ENCODE results near the gene KMT2C. TPM values are rescaled to one million over a fixed set of nuclear protein-coding genes. Genes with fewer than 3 reads are reported as not detected.
"Not testable (repeated sequence)": the region's sequence is repeated elsewhere in the genome, so short reads cannot be mapped to it uniquely, and the experiment has no call there.

Gene KMT2C
- total and polyA plus RNA-seq, 2 experiments from 2014 or later = 21.9 to 47.7 TPM

- peak overlapping the region; percentile 70 for H3K4me2 ChIP-seq
- H3K79me2 ChIP-seq = peaks cover 31% of the 10 kb centered on the region
- H3K4me3 ChIP-seq = peak overlapping the region; percentile 44
- WGBS (ENCODE audit: low lambda C conversion rate, missing lambda C conversion rate) = 13% methylated on average over 22 of the region's 22 CpGs
- H3K9me3 ChIP-seq (ENCODE audit: low read depth); H3K9me2 ChIP-seq (replicated peaks; ENCODE audit: insufficient read depth); DNase-seq (ENCODE audit: low spot score); H3K36me3 ChIP-seq (replicated peaks; ENCODE audit: insufficient read depth, low read depth); H3K27me3 ChIP-seq: not testable (repeated sequence)
- peaks cover 17% of the 10 kb centered on the region for H3K4me1 ChIP-seq (ENCODE audit: insufficient read depth)
- peak overlapping the region; percentile 92 for H3K27ac ChIP-seq
- H4K20me1 ChIP-seq (ENCODE audit: insufficient read depth, poor library complexity, severe bottlenecking) = peaks cover 30% of the 10 kb centered on the region
- peak overlapping the region; percentile 69 for H2AFZ ChIP-seq
These were observed 1.2 kb upstream of the KMT2C start for GRCh38 chr7:152436931-152437575.

DNA sequence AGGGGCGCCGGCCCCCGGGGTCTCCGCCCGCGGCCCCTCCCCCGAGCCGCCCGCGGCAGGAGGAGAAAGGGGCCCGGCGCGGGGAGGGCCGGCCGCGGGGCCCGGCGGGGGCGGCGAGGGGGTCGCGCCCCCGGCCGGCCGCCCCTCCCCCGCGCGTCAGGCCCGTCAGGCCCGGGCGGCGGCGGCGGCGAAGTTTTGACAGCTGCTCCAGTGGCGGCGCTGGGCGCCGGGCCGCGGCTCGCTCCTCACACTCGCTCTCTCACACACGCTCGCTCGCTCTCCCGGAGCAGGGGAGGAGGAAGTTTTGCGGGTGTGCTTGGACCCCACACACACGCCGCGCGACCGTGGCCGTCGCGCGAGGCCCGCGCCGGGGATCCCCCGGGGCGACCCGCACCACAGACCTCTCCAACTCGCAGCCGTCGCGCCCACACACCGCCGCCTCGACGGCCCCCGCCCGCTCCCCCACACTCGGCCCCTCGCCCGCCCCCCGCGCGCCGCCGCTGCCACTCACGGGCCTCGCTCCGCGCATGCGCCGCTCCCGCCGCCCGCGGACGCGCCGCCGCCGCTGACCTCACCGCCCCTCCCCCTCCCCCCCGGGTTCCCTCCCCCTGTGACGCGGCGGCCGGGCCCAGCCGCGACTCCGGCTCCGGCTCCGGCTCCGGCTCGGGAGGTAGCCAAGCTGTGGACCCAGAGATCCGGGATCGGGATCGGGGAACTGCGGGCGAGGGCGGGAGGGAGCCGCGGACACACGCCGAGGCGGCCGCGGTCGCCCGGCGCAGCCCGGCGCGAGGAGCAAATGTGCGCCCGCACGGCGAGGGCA lies 518 bp upstream of the KMT2C start:
- H2AFZ ChIP-seq = peak overlapping the region; percentile 71

GRCh38 chr7:152434511-152435383 lies 1.1 kb downstream of the KMT2C start:
- Histone ChIP-seq H2AFZ (peak overlapping the region; percentile 8), H3K79me2 (peaks cover 54% of the 10 kb centered on the region), H3K27ac (peak overlapping the region; percentile 93), H3K4me3 (peak overlapping the region; percentile 73), H4K20me1 (ENCODE audit: insufficient read depth, poor library complexity, severe bottlenecking) (peaks cover 53% of the 10 kb centered on the region), H3K4me2 (peak overlapping the region; percentile 91), H3K4me1 (ENCODE audit: insufficient read depth) (peaks cover 25% of the 10 kb centered on the region)
- not testable (repeated sequence) for H3K9me2 ChIP-seq (replicated peaks; ENCODE audit: insufficient read depth); H3K36me3 ChIP-seq (replicated peaks; ENCODE audit: insufficient read depth, low read depth); H3K27me3 ChIP-seq; H3K9me3 ChIP-seq (ENCODE audit: low read depth)
- peak; percentile 55 for DNase-seq (ENCODE audit: low spot score)
- 1% methylated on average over 58 of the region's 58 CpGs for WGBS (ENCODE audit: low lambda C conversion rate, missing lambda C conversion rate)

More for the DNA sequence above, 518 bp upstream of the KMT2C start:
- Histone ChIP-seq H3K36me3 (replicated peaks; ENCODE audit: insufficient read depth, low read depth) (no peaks in the 10 kb centered on the region), H3K4me1 (ENCODE audit: insufficient read depth) (peaks cover 24% of the 10 kb centered on the region), H3K9me2 (replicated peaks; ENCODE audit: insufficient read depth) (no peaks in the 10 kb centered on the region), H3K27ac (peak overlapping the region; percentile 100), H3K79me2 (peaks cover 39% of the 10 kb centered on the region), H3K4me2 (peak overlapping the region; percentile 77), H3K27me3 (no peaks in the 10 kb centered on the region), H3K9me3 (ENCODE audit: low read depth) (no peaks in the 10 kb centered on the region), H4K20me1 (ENCODE audit: insufficient read depth, poor library complexity, severe bottlenecking) (peaks cover 37% of the 10 kb centered on the region), H3K4me3 (peak overlapping the region; percentile 67)
- TF ChIP-seq EZH2phosphoT487 (IDR thresholded peaks at IDR 0.05; ENCODE audit: low read depth, severe bottlenecking, unreplicated experiment) (no peak), EZH2 (IDR thresholded peaks at IDR 0.05; ENCODE audit: borderline replicate concordance) (no peak)
- TF ChIP-seq, protein P1, sequence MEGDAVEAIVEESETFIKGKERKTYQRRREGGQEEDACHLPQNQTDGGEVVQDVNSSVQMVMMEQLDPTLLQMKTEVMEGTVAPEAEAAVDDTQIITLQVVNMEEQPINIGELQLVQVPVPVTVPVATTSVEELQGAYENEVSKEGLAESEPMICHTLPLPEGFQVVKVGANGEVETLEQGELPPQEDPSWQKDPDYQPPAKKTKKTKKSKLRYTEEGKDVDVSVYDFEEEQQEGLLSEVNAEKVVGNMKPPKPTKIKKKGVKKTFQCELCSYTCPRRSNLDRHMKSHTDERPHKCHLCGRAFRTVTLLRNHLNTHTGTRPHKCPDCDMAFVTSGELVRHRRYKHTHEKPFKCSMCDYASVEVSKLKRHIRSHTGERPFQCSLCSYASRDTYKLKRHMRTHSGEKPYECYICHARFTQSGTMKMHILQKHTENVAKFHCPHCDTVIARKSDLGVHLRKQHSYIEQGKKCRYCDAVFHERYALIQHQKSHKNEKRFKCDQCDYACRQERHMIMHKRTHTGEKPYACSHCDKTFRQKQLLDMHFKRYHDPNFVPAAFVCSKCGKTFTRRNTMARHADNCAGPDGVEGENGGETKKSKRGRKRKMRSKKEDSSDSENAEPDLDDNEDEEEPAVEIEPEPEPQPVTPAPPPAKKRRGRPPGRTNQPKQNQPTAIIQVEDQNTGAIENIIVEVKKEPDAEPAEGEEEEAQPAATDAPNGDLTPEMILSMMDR (IDR thresholded peaks at IDR 0.05; ENCODE audit: poor library complexity) = no peak
- peak; percentile 97 for DNase-seq (ENCODE audit: low spot score)
- WGBS (ENCODE audit: low lambda C conversion rate, missing lambda C conversion rate) = under 1% methylated on average over 21 of the region's 132 CpGs

GRCh38 chr7:152433721-152434490 lies 1.9 kb downstream of the KMT2C start:
- WGBS (ENCODE audit: low lambda C conversion rate, missing lambda C conversion rate) = 39% methylated on average over 15 of the region's 15 CpGs
- Histone ChIP-seq H3K4me1 (ENCODE audit: insufficient read depth) (peaks cover 25% of the 10 kb centered on the region), H4K20me1 (ENCODE audit: insufficient read depth, poor library complexity, severe bottlenecking) (peaks cover 61% of the 10 kb centered on the region), H3K4me3 (peak overlapping the region; percentile 73), H3K79me2 (peaks cover 63% of the 10 kb centered on the region), H3K27ac (peak overlapping the region; percentile 93), H3K4me2 (peak overlapping the region; percentile 91)
- DNase-seq (ENCODE audit: low spot score) = peak; percentile 14
- H3K27me3 ChIP-seq; H3K9me2 ChIP-seq (replicated peaks; ENCODE audit: insufficient read depth); H2AFZ ChIP-seq; H3K9me3 ChIP-seq (ENCODE audit: low read depth); H3K36me3 ChIP-seq (replicated peaks; ENCODE audit: insufficient read depth, low read depth): not testable (repeated sequence)

- peak overlapping the region; percentile 93 for H3K27ac ChIP-seq
- H3K4me2 ChIP-seq = peak overlapping the region; percentile 91
- not testable (repeated sequence) for H3K36me3 ChIP-seq (replicated peaks; ENCODE audit: insufficient read depth, low read depth); H3K9me2 ChIP-seq (replicated peaks; ENCODE audit: insufficient read depth); DNase-seq (ENCODE audit: low spot score); H3K9me3 ChIP-seq (ENCODE audit: low read depth); H3K27me3 ChIP-seq; H2AFZ ChIP-seq
- WGBS (ENCODE audit: low lambda C conversion rate, missing lambda C conversion rate) = 92% methylated on average over 10 of the region's 10 CpGs
- H3K79me2 ChIP-seq = peaks cover 75% of the 10 kb centered on the region
- peaks cover 73% of the 10 kb centered on the region for H4K20me1 ChIP-seq (ENCODE audit: insufficient read depth, poor library complexity, severe bottlenecking)
- peak overlapping the region; percentile 73 for H3K4me3 ChIP-seq
- H3K4me1 ChIP-seq (ENCODE audit: insufficient read depth) = peaks cover 25% of the 10 kb centered on the region
These were observed 3.1 kb downstream of the KMT2C start for GRCh38 chr7:152432735-152433134.
